IMR-90 (cell line): ENCODE results near the gene PACSIN2. TPM values are rescaled to one million over a fixed set of nuclear protein-coding genes. Genes with fewer than 3 reads are reported as not detected.
"Not testable (repeated sequence)": the region's sequence is repeated elsewhere in the genome, so short reads cannot be mapped to it uniquely, and the experiment has no call there.

ENCODE experiments used
- ATAC-seq: fragments of 200-7000 bp; cut with Tn5 transposase; 2 replicates; pipeline ENCODE4 v1.9.1; 2020; ENCODE audit warnings: low read depth, mild to moderate bottlenecking, moderate library complexity
- BruUV-seq: library from RNA; stranded (reverse); fragments of 400-500 nt; replicated peaks from 2 replicates; lab custom pipeline; 2021; lab: Mats Ljungman, UMichigan
- CTCF ChIA-PET: fragments of 300-600 bp; formaldehyde crosslinking; extraction: SDS; loops from one replicate; lab custom pipeline; 2021; ENCODE audit warnings: antibody characterized with exemption; lab: Yijun Ruan, JAX
- POLR2A ChIA-PET: fragments of 300-600 bp; sonication (Branson Sonifier 250); formaldehyde crosslinking; loops from one replicate; lab custom pipeline; 2022; ENCODE audit warnings: antibody characterized with exemption; ENCODE audit not compliant: unreplicated experiment; lab: Charles Lee
- DNase-seq: peaks from one replicate; pipeline ENCODE4 v3.0.0; 2013
- H2AFZ ChIP-seq: replicated peaks from 2 replicates; pipeline ENCODE3; 2013; ENCODE audit warnings: low read length, mild to moderate bottlenecking; ENCODE audit not compliant: poor library complexity
- H2AK5ac ChIP-seq: 2 replicates; pipeline ENCODE4 v1.6.1; 2013; ENCODE audit warnings: low read depth, low read length, inconsistent platforms
- H2AK9ac ChIP-seq: replicated peaks from 2 replicates; pipeline ENCODE3; 2013; ENCODE audit warnings: mild to moderate bottlenecking, low read depth, low read length, moderate library complexity; ENCODE audit not compliant: poor library complexity
- H2BK120ac ChIP-seq: 2 replicates; pipeline ENCODE4 v1.6.1; 2013; ENCODE audit warnings: low read depth, low read length, inconsistent platforms
- H2BK15ac ChIP-seq: 3 replicates; pipeline ENCODE4 v1.6.1; 2013; ENCODE audit warnings: low read depth, low read length, inconsistent platforms
- H2BK20ac ChIP-seq: 2 replicates; pipeline ENCODE4 v1.6.1; 2013; ENCODE audit warnings: low read depth, mild to moderate bottlenecking, inconsistent platforms, low read length, moderate library complexity
- H2BK5ac ChIP-seq: 2 replicates; pipeline ENCODE4 v1.6.1; 2013; ENCODE audit warnings: mild to moderate bottlenecking, low read depth, low read length, inconsistent platforms; ENCODE audit not compliant: poor library complexity, severe bottlenecking
- H3K14ac ChIP-seq: replicated peaks from 2 replicates; pipeline ENCODE4 v1.6.1; 2013; ENCODE audit warnings: low read depth, low read length, inconsistent platforms
- H3K18ac ChIP-seq: 2 replicates; pipeline ENCODE4 v1.6.1; 2013; ENCODE audit warnings: low read depth, low read length, control low read depth
- H3K23ac ChIP-seq: 2 replicates; pipeline ENCODE4 v1.6.1; 2013; ENCODE audit warnings: low read depth, low read length, inconsistent platforms
- H3K27ac ChIP-seq: 2 replicates; pipeline ENCODE4 v1.5.1; 2013; ENCODE audit warnings: mild to moderate bottlenecking, control low read depth, low read length; ENCODE audit not compliant: insufficient read depth
- H3K27me3 ChIP-seq: 2 replicates; pipeline ENCODE4 v1.6.1; 2013; ENCODE audit warnings: low read length; ENCODE audit not compliant: control insufficient read depth, insufficient read depth
- H3K36me3 ChIP-seq: 2 replicates; pipeline ENCODE4 v1.6.1; 2013; ENCODE audit warnings: low read length, mixed read lengths; ENCODE audit not compliant: control insufficient read depth, insufficient read depth
- H3K4ac ChIP-seq: 2 replicates; pipeline ENCODE4 v1.6.1; 2013; ENCODE audit warnings: low read depth, low read length, inconsistent platforms
- H3K4me1 ChIP-seq: 2 replicates; pipeline ENCODE4 v1.6.1; 2013; ENCODE audit warnings: low read length, mixed read lengths; ENCODE audit not compliant: control insufficient read depth, insufficient read depth
- H3K4me2 ChIP-seq: 2 replicates; pipeline ENCODE4 v1.6.1; 2013; ENCODE audit warnings: low read depth, mild to moderate bottlenecking, control low read depth, low read length, moderate library complexity
- H3K4me3 ChIP-seq: 2 replicates; pipeline ENCODE4 v1.5.1; 2013; ENCODE audit warnings: low read depth, mild to moderate bottlenecking, control low read depth, low read length, moderate library complexity; ENCODE audit not compliant: insufficient read depth
- H3K56ac ChIP-seq: 2 replicates; pipeline ENCODE4 v1.6.1; 2013; ENCODE audit warnings: low read length, inconsistent platforms; ENCODE audit not compliant: insufficient read depth; ENCODE audit errors: extremely low read depth
- H3K79me1 ChIP-seq, 2 experiments: 2 replicates each; pipeline ENCODE4 v1.6.1; 2013; ENCODE audit warnings: low read length in 2 of 2, inconsistent platforms in 1 of 2, low read depth in 1 of 2
- H3K9ac ChIP-seq: 2 replicates; pipeline ENCODE4 v1.6.1; 2013; ENCODE audit warnings: low read depth, low read length, control low read depth
- H3K9me1 ChIP-seq: 2 replicates; pipeline ENCODE4 v1.6.1; 2013; ENCODE audit warnings: low read length, inconsistent platforms; ENCODE audit not compliant: insufficient read depth
- H3K9me3 ChIP-seq: 2 replicates; pipeline ENCODE4 v1.6.1; 2013; ENCODE audit warnings: low read length; ENCODE audit not compliant: control insufficient read depth, insufficient read depth
- H4K20me1 ChIP-seq: 2 replicates; pipeline ENCODE4 v1.6.1; 2013; ENCODE audit warnings: low read length, inconsistent platforms; ENCODE audit not compliant: insufficient read depth
- H4K5ac ChIP-seq: 2 replicates; pipeline ENCODE4 v1.6.1; 2013; ENCODE audit warnings: mild to moderate bottlenecking, low read depth, low read length, control low read depth
- H4K8ac ChIP-seq, 2 experiments: 2 replicates each; pipeline ENCODE4 v1.6.1; 2013; ENCODE audit warnings: low read depth in 2 of 2, low read length in 2 of 2, control low read depth in 1 of 2, inconsistent platforms in 1 of 2
- H4K91ac ChIP-seq: 2 replicates; pipeline ENCODE4 v1.6.1; 2013; ENCODE audit warnings: low read depth, low read length, inconsistent platforms; ENCODE audit not compliant: insufficient read depth
- WGBS, 2 experiments: methylation state at CpG; one replicate each; pipeline versions ENCODE4 v1.1.5 to v1.1.7; 2013; ENCODE audit warnings: missing lambda C conversion rate in 2 of 2; ENCODE audit not compliant: insufficient read length in 1 of 2; ENCODE audit errors: extremely low coverage in 2 of 2; 5-methylcytosine and 5-hydroxymethylcytosine counted together
- dilution Hi-C: fragments of 300-500 bp; cut with HindIII; formaldehyde crosslinking; loops from one replicate; pipeline ENCODE4 v1.14.3; 2018; ENCODE audit warnings: low sequenced_read_pairs; ENCODE audit not compliant: unreplicated experiment
- in situ Hi-C: fragments of 300-500 bp; cut with MboI; formaldehyde crosslinking; loops from 3 replicates; pipeline ENCODE4 v1.14.3; 2019; ENCODE audit warnings: low sequenced_read_pairs, inconsistent platforms, mixed read lengths
- intact Hi-C: fragments of 100-400 bp; cut with micrococcal nuclease; formaldehyde crosslinking; loops from 2 replicates; pipeline ENCODE4 v1.10.0; 2022
- polyA plus RNA-seq, 3 experiments: library from polyadenylated mRNA; depleted of rRNA; stranded (reverse); fragments of >200 nt; gene quantifications; 2 replicates each; pipeline ENCODE4 v1.2.3, GENCODE V29; 2012; ENCODE audit warnings: low replicate concordance in 1 of 3
- total RNA-seq: library from RNA; depleted of rRNA; stranded (reverse); fragments of >200 nt; gene quantifications from 2 replicates; pipeline ENCODE4 v1.2.3, GENCODE V29; 2012

The PACSIN2 gene
- total and polyA plus RNA-seq, 2 of the 4 experiments (the other 2 are of a cell fraction) = 85.0 to 118 TPM

- ATAC-seq, dilution Hi-C loops, DNase-seq, H4K91ac ChIP-seq, intact Hi-C loops, H3K23ac ChIP-seq, H3K27me3 ChIP-seq, H2BK5ac ChIP-seq, BruUV-seq, H2AK9ac ChIP-seq, H3K4ac ChIP-seq, H2AFZ ChIP-seq, H3K4me2 ChIP-seq, H2BK15ac ChIP-seq, H4K8ac ChIP-seq, H3K9me3 ChIP-seq, H2BK20ac ChIP-seq, POLR2A ChIA-PET, H2AK5ac ChIP-seq, in situ Hi-C loops, H3K4me3 ChIP-seq, H3K18ac ChIP-seq, H3K14ac ChIP-seq, H4K5ac ChIP-seq, H3K9ac ChIP-seq, H3K56ac ChIP-seq, H3K27ac ChIP-seq, H3K36me3 ChIP-seq, H2BK120ac ChIP-seq: not testable (repeated sequence)
- CTCF ChIA-PET = interaction anchor here (1.1 kb wide), 1 partner anchor 15 kb away, joined by 3 read pairs; no protein-coding TSS in a partner anchor
- no CpG with 5 or more reads among the region's 6 CpGs for WGBS, 2 experiments
- Histone ChIP-seq H3K79me1 (peaks cover 51 to 95% of the 10 kb centered on the region in 2 experiments), H4K20me1 (peaks cover 82% of the 10 kb centered on the region), H3K4me1 (peaks cover 10% of the 10 kb centered on the region), H3K9me1 (peaks cover 43% of the 10 kb centered on the region)
Measured at GRCh38 chr22:42917358-42917757, 97.6 kb downstream of the PACSIN2 start.
